HG03045 (cell line): ENCODE results near the gene ZNF146.
"Not testable (repeated sequence)": the region's sequence is repeated elsewhere in the genome, so short reads cannot be mapped to it uniquely, and the experiment has no call there.

ENCODE experiments used
- ATAC-seq: cut with Tn5 transposase; IDR thresholded peaks from one replicate; pipeline ENCODE4 v1.9.1; 2021; ENCODE audit warnings: mild to moderate bottlenecking, moderate library complexity; ENCODE audit not compliant: unreplicated experiment

Gene ZNF146

DNA sequence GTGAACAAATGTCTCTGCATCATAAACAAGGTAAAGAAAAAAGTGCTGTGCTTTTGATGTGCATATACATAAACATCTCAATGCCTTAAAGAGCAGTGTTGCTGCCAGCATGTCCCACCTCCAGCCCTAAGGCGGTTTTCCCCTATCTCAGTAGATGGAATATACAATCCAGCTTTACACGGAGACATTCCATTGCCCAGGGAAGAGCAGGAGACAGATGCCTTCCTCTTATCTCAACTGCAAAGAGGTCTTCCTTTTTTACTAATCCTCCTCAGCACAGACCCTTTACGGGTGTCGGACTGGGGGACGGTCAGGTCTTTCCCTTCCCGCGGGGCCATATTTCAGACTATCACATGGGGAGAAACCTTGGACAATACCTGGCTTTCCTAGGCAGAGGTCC, 18.7 kb downstream of the ZNF146 start:
- ATAC-seq = not testable (repeated sequence)

DNA sequence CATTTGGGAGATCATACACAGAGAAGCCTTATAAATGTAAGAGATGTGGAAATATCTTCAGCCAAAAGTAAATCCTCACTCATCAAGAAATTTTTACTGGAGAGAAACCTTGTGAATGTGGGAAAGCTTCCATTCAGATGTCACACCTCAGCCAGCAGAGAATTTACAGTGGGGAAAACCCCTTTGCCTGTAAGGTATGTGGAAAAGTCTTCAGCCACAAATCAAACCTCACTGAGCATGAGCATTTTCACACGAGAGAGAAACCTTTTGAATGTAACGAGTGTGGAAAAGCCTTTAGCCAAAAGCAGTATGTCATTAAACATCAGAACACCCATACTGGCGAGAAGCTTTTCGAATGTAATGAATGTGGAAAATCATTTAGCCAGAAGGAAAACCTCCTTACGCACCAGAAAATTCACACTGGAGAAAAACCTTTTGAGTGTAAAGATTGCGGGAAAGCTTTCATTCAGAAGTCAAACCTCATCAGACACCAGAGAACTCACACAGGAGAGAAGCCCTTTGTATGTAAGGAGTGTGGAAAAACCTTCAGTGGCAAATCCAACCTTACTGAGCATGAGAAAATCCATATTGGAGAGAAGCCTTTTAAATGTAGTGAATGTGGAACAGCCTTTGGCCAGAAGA, 21.5 kb downstream of the ZNF146 start:
- ATAC-seq = no peak

GRCh38 chr19:36236946-36237310, 22.0 kb downstream of the ZNF146 start:
- no peak for ATAC-seq

- no peak for ATAC-seq
Measured at GRCh38 chr19:36244066-36244465, 29.2 kb downstream of the ZNF146 start.

DNA sequence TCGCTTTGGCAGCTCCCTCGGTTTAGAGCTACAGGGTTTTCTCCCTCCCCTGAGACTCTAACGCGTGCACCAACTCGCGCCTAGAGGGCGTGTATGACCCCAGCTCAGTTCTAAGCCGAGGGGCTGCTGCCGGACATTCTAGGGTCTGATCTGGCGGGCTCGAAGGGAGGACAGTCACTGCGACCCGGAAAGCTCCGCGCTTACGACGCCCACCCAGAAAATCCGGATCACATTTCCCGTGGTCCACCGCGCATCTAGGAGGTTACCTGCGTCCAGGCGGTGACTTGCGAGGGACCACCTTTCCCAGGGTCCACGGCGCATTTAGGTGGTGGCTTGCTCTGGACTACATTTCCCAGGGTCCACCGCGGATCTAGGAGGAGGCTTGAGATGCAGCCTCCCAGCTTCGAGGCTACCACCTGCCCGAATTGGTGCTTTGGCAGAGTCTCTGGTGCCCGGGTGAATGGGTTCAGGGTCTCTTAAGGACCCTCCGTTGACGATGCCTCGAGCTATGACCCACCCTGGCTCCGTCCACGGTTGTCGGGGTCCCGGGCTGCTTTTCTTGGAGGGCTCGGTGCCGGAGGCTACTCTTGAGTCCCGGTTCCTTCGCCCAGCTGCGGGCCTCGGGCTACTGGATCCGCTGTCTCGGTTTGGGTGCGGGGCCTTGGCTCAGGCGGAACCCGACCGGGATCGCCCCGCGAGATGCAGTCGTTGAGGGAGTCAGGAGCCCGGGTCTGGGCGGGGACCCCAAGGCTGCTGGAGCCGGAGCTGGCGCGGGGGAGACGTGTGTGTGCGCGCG, 30.5 kb downstream of the ZNF146 start:
- no peak for ATAC-seq

DNA sequence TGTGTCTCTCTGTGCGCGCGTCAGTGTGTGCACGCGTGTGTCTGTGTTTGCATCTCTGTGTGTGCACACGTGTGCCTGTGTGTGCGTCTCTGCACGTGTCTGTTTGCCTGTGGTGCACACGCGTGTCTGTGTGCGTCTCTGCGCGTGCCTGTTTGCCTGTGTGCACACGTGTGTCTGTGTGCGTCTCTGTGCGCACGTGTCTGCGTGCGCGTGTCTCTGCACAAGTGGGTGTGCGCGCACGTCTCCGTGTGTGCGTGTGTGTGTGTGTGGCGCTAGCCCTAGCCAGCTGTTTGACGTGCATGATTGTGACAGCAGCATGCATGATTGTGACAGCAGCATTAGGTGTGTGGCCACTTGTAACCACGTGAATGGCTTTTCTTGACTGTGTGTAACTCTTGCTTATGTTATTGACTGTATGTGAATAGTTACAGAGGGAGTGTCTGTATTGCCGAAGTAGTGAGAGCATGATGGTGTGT, 31.1 kb downstream of the ZNF146 start:
- no peak for ATAC-seq

DNA sequence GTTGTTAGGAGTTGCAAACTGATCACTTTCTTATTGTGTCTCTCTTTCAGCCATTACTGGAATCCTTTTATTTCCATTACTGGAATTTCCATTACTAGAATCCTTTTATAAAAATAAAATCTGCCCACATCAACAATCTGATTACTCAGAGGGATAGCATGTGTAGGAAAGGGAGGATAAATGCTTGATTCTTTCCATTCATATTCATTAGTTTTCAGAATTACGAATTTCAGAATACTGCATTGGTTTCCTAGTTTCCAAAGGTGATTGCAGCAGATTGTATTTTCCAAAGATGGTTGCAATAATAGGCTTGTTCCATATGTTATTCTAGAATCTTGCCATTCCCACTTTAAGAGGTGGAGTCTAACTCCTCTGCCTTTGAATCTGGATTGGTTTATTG, 37.1 kb downstream of the ZNF146 start:
- ATAC-seq = no peak

GRCh38 chr19:36254848-36255247, 39.9 kb downstream of the ZNF146 start:
- ATAC-seq = no peak

DNA sequence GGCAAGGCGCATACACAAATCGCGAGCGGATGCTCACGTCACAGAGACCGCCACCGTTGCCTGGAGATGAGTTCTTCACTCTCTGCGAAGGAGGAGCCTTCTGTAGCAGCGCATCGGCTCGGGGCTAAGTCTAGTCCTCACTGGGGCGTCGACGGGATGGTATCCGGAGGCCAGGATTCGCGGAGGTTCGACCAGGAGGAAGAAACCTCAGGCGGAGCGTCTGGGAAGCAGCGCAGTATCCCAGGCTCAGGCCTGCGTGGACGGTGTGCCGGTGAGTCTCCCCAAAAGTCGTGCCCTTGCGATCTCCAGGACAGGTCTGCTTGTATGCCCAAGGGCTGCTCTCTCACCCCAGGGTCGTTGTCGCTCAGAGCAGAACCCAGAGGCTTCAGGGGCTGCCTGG, 40.4 kb downstream of the ZNF146 start:
- ATAC-seq = no peak

GRCh38 chr19:36256064-36256463, 41.2 kb downstream of the ZNF146 start:
- no peak for ATAC-seq

DNA sequence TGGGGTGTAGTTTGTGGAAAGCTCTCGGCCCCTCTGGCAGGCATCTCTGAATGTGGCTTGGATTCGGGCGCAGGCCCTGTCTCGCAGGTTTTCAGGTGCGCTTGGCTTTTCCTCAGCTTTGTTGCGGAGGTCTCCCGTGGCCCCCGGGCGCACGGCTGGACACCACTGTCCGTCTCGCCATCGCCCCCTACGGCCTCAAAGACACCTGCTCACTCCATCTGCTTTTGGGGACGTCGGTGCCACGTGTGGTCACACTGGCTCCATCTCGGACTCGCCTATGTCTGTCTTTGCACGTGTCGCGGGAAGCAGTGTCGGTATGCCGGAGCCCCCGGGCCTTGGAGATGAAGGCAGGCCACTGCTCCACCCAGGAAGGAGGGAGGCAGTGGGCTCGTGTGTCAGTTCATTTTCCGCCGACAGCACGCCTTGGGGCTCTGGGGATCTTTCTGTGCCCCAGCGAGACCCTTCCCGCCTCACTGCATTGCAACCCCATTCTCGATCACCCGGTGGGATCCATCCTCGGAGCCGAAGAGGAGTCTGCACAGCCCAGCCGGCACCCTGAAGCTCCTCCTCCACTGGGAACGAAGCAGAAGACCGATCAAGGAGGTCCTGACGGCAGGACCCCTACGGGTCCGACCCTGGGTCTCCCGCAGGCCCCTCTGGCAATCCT, 42.1 kb downstream of the ZNF146 start:
- ATAC-seq = no peak

DNA sequence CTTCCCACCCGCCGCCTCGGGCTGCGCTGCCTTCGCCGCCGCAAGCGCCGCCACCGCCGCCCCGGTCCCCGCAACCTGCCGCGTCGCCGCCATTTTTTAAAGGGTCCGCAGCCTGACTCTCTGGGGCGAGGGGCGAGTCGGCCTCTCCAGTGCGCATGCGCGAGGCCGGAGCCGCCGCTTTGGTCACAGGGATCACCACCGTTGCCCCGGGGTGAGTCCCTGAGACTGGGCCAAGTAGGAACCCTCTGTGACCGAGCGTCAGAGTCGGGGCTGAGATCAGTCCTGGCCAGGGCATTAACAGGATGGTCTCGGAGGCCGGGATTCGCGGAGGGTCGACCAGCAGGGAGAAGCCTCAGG, 42.6 kb downstream of the ZNF146 start:
- no peak for ATAC-seq

GRCh38 chr19:36258028-36258875, 43.3 kb downstream of the ZNF146 start:
- no peak for ATAC-seq

DNA sequence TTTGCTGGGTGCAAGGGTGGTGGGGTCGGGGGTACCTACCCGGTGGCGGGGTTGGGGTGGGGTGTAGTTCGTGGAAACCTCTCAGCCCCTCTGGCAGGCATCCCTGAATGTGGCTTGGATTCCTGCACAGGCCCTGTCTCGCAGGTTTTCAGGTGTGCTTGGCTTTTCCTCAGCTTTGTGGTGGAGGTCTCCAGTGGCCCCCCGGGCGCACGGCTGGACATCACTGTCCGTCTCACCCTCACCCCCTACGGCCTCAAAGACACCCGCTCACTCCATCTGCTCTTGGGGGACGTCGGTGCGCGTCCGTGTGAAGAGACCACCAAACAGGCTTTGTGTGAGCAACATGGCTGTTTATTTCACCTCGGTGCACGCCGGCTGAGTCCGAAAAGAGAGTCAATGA, 44.3 kb downstream of the ZNF146 start:
- ATAC-seq = no peak

- ATAC-seq = no peak
Measured at GRCh38 chr19:36265064-36265463, 50.2 kb downstream of the ZNF146 start.

GRCh38 chr19:36265856-36266374, 51.0 kb downstream of the ZNF146 start:
- no peak for ATAC-seq

DNA sequence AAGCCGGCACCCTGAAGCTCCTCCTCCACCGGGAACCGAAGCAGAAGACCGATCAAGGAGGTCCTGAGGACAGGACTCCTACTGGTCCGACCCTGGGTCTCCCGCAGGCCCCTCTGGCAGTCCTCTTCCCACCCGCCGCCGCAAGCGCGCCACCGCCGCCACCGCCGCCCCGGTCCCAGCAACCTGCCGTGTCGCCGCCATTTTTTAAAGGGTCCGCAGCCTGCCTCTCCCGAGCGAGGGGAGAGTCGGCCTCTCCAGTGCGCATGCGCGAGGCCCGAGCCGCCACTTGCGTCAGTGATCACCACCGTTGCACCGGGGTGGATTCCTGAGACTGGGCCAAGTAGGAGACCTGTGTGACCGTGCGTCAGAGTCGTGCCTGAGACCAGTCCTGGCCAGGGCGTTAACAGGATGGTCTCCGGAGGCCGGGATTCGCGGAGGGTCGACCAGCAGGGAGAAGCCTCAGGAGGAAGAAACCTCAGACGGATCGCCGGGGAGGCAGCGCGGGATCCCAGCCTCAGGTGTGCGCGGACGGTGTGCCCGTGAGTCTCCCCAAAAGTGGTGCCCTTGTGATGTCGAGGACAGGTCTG, 51.6 kb downstream of the ZNF146 start:
- no peak for ATAC-seq

DNA sequence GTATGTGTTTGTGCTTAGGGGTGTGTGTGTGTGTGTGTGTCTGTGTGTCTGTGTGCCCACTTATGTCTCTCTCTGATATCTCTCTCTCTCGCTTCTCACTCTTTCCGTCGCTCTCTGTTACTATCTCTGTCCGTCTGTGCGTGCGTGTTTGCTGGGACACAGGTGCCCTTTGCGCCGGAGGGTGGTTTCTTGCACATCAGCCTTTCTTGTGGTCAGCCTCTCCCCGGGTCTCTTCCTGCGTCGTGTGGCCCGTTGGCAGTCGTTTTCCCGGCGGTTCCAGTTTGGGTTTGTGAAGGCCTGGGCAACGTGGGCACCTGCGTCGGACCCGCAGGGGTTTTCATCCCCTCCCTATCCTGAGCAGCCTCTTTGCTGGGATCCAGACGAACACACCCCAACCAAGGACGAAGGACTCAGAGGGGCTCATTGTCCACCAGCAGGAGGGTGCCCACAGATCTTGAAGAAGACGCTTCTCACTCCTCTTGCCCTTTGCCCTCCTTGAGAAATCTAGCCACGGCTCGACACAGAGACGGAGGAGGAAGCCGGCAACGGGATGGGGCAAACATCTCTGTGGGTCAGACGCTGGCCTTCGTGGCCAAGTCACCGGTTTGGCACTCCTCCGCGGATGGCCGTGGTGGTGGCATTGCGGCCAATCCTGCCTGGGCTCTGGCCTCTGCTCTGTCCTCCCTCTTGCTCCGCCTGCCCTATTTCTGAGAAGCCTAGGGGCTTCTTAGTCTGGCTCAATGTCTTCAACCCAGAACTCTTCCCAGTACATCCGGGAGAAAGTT, 52.3 kb downstream of the ZNF146 start:
- ATAC-seq = no peak

DNA sequence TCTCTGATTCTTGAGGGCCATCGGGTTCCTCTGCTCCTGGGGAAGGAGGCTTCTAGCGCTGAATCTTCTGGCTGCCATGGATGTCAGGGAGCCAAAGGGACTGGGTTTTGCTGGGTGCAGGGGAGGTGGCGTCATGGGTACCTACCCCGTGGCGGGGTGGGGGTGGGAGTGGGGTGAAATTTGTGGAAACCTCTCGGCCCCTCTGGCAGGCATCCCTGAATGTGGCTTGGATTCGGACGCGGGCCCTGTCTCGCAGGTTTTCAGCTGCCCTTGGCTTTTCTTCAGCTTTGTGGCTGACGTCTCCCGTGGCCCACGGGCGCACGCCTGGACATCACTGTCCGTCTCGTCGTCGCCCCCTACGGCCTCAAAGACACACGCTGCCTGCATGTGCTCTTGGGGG, 53.2 kb downstream of the ZNF146 start:
- ATAC-seq = not testable (repeated sequence)

DNA sequence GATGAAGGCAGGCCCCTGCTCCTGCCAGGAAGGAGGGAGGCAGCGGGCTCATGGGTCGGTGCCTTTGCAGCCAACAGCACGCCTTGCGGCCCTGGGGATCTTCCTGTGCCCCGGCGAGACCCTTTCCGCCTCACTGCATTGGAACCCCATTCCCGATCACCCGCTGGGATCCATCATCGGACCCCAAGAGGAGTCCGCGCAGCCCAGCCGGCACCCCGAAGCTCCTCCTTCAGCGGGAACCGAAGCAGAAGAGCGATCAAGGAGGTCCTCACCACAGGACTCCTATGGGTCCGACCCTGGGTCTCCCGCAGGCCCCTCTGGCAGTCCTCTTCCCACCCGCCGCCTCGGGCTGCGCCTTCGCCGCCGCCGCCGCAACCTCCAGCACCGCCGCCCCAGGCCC, 53.7 kb downstream of the ZNF146 start:
- not testable (repeated sequence) for ATAC-seq
